ENCODE results near the gene THAP12.

Gene THAP12

DNA sequence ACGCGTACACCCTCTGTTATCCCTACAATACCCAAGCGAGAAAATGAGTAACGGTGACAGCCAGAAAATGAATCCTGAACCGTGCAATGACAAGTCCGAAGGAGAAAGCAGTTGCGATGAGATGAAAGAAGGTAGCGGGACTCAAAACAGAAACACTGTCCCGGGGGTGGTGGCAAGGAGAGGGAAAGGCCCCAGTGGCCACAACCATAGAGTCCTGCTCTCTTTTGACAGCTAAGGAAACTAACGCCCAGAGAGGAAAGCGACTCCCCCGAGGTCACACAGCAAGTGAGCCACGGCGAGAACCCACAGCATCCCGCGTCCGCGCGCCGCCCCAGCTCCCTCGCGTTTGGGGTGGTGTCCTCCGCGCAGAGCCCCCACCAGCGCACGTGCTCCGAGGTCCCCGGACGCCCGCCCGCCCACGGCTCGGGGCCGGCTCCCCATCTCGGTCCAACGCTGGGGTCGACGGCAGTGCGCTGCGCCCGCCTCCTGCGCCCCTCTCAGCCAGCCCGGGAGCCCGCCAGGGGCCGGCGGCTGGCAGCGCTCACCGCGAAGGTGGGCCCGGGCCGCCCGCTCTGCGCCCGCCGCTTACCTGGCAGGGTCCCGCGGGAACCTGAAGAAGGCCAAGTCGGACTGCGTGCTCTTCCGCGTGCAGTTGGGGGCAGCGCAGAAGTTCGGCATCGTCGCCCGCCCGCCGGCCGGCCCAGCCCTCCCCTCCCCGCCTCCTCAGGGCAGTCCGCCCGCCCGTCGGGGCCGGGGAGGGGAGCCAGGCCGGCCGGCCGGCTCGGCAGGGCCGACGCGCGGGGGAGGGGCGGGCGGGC is 564 bp downstream of the THAP12 start:
- DNase-seq (ENCODE audit: low spot score), result no peak

DNA sequence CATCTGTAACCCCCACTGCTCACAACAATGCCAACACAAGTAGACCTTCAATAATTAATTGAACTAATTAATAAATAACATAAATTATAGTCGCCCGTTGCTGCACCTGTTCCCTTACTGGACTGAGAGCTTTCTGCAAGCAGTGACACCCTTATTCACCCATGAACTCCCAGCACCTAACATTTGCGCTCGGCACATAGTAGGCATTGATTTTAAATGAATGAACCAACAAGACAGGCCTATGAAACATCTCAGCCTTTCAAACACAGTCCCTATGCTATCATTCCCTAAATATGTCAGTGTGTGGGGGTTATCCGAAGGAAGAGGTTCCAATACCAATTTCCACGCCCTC is 1.1 kb downstream of the THAP12 start:
- no peak for DNase-seq (ENCODE audit: low spot score)

DNA sequence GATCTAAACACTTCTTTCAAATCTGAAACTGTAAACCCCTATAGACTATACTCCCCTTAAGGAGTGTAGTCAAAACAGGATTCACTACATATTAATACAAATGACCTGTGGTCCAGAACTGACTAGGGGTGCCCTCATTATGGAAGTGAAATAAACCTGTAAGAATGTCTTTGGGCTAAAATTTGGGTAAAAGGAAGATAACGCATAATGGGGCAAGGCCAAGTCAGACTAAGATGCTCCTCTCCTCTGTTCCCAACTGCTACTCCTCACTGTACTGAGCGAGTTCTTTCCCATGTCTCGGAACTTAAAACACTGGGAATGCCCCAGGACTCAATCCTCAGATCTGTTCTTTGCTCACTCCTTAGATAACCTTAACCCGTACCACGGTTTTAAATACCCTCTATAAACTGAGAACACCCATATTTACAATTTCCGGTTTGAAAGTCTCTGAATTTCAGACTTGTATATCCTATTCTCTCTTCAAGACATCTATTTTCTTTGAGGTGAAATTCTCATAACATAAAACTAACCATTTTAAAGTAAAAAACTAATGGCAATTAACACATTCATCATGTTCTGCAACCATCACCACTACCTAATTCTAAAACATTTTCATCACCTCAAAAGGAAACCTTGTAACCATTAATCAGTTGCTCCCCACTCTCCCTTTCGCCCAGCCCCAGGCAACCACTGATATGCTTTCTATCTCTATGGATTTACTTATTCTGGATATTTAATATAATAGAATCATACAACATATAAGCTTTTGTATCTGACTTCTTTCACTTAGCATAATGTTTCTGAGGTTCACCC is 4.0 kb downstream of the THAP12 start:
- DNase-seq (ENCODE audit: low spot score), result no peak

DNA sequence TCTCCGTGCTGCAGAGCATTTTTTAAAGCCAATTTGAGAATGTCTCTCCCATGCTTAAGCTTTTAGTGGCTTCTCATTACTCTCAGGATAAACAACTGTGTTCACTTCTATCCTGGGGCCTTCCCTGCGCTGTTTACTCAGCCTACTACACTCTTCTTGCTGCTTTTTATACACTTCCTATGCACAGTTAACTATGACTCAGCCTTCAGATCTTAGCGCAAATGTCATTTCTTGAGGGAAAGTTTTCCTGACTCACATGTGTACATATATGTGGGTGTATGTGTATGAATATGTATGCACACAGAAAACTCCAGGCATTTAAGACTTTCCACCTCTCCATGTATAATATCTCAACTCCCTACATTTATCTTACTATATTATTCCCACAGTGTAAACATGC is 9.8 kb downstream of the THAP12 start:
- peak; percentile 64 for DNase-seq (ENCODE audit: low spot score)

DNA sequence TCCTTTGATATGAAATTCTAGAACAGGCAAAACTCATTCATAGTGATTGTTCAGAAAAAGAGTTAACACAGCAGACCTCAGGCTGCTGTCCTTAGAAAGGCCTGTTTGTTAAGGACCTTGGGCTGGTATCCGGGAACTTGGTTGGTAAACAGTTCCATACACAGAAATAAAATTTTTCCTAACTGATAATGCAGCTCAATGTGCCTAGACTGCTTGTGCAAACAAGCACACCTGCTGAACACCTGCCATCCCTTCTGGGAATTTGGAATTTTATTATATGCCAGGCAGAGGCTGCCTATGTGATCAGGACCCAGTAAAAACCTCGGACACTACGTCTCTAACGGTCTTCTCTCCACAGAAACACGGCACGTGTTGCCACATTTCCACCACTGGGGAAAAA is 11.5 kb downstream of the THAP12 start:
- no peak for DNase-seq (ENCODE audit: low spot score)

DNA sequence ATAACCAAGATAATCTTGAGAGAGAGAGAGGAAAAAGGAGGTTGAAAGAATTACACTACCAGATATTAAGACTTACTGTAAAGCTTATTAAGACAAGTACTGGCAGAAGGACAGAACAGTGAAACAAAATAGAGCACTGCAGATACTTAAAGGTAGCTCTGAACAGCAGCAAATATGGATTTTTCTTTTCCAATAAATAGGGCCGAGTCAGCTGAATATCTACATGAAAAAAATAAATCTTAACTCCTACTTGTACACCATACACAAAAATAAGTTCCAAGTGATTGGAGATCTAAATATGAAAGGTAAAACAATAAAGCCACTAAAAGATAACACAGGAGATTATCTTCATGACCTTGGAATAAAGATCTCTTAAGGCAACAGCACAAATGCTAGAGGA is 12.4 kb downstream of the THAP12 start:
- no peak for DNase-seq (ENCODE audit: low spot score)

DNA sequence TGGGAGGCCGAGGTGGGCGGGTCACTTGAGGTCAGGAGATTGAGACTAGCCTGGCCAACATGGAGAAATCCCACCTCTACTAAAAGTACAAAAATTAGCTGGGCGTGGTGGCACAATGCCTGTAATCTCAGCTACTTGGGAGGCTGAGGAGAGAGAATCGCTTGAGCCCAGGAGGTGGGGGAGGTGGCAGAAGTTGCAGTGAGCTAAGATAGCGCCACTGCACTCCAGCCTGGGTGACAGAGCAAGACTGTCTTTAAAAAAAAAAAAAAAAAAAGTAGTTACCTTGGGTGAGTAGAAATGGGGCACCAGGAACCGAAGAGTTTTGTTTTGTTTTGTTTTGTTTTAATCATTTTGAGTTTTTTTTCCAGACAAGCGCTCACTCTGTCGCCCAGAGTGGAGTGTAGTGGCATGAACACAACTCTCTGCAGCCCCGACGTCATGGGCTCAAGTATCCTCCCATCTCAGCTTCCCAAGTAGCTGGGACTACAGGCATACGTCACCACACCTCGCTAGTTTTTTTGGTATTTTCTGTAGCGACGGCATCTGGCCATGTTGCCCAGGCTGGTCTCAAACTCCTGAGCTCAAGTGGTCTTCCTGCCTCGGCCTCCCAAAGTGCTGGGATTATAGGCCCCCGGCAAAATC is 15.8 kb downstream of the THAP12 start:
- no peak for DNase-seq (ENCODE audit: low spot score)

DNA sequence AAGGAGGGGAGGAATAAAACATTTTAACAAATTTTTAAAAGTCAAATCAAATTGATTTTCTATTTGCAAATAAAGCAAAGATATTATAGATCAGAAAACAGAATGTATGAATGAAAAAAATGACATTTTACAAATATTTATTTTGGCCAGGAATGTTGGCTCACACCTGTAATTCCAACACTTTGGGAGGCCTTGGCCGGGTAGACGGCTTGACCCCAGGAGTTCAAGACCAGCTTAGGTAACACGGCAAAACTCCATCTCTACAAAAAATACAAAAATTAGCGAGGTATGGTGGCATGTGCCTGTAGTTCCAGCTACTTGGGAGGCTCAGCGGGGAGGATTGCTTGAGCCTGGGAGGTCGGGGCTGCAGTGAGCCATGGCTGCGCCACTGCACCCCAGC is 18.2 kb downstream of the THAP12 start:
- DNase-seq (ENCODE audit: low spot score), result no peak

DNA sequence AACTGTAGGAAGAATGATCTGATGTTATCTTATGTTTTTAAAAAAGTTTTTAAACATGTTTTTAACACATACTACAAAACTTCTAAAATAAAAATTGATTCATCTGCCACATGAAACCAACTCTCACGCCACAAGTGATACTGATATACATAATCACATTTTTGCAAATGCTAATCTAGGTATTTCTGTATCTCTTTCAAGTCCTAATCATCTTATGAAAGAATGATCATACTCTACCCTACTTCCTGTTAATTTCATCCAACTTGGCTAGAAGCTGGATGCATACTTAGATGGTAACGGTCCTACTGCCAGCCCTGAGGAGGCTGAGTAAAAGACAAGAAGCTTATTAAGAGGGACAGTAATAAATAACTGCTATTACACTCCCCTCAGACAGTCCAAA is 19.2 kb downstream of the THAP12 start:
- no peak for DNase-seq (ENCODE audit: low spot score)

DNA sequence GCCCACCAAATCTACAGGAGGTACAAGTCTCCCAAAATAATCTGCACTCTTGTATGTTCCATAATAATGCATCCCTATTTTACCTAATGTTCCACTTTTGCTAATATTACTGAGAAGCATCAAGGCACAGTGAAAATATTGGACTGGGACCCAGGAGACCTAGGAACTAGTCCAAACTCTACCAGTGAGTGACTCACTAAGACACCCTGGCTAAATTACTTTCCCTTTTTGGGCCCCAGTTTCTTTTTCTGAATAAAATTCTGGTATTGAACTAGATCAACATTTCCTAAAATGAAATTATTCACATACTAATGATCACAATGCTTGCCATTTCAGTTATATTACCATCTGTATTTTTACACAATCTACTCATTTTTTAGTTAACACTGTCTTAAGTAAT is 19.6 kb downstream of the THAP12 start:
- no peak for DNase-seq (ENCODE audit: low spot score)

DNA sequence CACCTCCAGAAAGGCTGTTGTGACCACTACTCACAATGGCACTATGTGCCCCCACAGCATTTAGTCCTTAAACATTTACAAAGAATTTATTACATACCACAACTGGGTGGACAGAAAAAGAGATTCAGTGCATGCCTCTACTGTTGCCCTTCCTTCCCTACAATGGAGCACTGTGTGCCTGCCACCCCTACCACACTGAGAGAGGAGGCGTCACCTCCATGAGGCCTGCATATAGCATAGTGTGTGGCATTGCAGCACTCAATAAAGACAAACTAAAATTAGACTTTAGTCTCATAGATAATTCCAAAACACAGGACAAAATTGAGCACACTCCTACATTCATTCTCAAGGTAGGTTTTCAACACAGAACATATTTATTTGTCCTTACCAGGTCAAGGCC is 25.8 kb downstream of the THAP12 start:
- DNase-seq (ENCODE audit: low spot score), result no peak

DNA sequence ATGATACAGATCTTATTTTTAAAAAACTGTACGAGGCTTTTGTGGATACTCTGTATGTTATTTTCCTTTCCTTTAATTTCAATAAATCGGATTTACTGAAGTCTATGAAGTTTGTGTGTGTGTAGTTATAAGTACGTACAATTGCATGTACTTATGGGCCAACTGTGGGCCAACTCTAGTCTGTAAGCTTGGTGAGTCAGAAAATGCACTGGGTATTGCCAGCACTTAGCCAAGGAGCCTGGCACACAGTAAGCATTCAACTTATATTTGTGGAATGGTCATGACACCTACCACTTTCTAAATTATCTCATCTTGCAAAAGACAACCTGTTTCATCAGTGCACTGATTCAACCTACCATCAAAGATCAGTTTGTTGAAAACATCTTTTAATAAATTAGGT is 32.6 kb downstream of the THAP12 start:
- DNase-seq (ENCODE audit: low spot score), result no peak

DNA sequence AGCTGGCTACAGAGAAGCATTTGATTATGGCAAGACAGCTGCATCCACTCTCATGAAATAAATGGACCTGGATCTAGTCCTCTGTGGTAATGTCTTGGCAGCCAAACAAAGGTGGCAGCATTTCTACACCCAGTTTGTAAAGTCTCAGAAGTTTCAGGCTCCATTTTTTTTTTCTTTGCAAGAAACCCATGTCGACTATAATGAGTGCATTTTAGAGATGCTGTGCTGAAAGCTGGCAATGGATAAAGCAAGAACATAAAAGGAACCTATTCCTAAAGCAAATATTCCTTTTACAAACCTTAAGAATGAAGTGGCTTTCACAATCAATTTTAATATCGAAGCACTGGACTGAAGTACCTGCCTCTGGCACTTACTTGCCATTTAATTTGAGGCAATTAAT is 33.5 kb downstream of the THAP12 start:
- DNase-seq (ENCODE audit: low spot score), result no peak

DNA sequence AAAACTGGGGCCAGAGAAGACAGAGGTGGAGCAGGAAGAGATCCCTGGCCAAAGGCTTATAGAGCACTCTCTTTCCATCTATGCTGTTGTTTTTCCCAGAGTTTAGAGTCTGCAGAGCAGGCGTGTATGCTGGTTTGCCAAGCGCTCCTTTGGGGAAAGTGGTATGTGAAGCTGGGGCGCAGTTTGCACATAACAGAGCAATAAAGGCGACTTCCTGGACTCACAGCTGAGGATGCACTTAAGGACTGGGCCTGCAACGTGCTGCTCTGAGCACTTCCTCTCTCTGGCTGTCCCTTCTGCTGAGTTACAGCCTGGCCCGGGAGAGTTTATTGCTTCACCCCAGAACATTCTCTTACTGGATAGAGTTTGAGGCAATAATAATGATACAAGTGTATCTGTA is 41.7 kb downstream of the THAP12 start:
- no peak for DNase-seq (ENCODE audit: low spot score)

DNA sequence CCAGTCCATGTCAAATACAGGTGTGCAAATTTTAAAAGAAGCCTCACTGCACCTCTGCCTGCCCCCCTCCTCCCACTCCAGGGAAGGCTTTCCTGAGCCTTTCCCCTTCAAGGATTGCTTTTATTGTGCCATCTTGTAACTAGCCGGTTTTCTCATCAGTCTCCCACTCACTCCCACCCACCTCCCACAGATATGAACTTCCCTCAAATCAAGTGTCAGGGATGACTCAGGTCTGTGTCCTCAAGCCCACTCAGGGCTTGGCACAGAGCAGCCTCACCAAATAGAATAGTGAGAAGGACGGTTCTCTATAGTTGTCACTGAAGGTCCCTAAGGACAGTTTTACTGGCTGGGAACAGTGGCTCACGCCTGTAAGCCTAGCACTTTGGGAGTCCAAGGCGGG is 43.0 kb downstream of the THAP12 start:
- DNase-seq (ENCODE audit: low spot score), result no peak

DNA sequence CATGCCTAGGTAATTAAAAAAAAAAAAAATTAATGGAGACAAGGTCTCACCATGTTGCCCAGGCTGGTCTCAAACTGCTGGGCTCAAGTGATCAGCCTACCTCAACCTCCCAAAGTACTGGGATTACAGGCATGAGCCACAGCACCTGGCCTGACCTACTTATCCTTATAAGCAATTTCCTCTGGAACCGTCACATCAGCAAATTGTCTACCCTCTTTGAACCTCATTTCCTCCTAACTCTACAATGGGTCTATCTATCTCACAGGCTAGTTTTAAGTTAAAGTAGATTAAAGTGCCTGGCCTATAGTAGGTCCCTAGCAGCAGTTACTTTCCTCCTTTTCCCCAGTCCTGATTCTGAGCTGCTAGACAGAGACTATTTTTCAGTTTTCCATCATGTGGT is 43.5 kb downstream of the THAP12 start:
- DNase-seq (ENCODE audit: low spot score), result no peak

DNA sequence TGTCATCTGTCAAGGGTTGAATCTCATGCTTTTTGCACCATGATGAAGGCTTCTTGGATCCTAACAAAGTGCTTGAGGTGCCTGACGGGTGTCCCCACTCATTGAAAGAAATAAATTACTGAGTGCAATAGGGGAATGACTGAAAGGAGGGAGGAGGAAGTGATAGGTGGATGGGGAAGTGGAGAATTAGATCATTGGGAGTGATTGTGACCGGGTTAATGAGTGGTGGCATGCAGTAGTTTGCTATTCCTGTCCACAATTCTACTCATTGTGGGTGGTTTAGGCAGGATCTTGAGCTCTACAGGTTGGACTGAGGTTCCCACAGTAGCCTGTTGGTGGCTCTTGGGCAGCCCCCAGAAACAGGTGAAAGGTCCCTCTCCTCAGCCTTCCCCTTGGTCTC is 44.3 kb downstream of the THAP12 start:
- no peak for DNase-seq (ENCODE audit: low spot score)

DNA sequence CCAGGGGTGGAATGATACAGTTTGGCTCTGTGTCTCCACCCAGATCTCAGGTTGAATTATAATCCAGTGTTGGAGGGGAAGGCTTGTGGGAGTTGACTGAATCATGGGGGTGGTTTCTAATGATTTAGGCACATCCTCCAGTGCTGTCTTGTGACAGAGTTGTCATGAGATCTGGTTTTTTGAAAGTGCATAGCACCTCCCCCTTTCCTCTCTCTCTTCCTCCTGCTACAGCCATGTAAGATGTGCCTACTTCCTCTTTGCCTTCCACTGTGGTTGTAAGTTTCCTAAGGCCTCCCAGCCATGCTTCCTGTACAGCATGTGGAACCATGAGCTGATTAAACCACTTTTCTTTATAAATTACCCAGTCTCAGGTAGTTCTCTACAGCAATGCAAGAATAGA is 45.1 kb downstream of the THAP12 start:
- no peak for DNase-seq (ENCODE audit: low spot score)

DNA sequence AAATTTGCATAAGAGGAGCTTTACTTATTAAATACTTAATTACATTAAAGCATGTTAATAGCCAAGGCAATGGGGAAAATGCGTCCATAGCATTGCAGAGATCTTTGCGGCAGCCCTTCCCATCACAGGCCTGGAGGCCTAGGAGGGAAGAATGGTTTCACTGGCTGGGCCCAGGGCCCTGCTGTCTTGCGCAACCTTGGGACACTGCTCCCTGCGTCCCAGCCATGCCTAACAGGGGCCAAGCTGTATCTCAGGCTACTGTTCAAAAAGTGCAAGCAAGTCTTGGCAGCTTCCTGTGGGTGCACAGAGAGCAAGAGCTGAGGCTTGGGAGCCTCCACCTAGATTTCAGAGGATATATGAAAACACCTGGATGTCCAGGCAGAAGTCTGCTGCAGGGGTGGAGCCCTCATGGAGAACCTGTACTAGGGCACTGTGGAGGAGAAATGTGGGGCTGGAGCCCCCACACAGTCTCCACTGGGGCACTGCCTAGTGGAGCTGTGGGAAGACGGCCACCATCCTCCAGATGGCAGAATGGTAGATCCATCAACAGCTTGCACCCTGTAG is 46.0 kb downstream of the THAP12 start:
- DNase-seq (ENCODE audit: low spot score), result no peak

DNA sequence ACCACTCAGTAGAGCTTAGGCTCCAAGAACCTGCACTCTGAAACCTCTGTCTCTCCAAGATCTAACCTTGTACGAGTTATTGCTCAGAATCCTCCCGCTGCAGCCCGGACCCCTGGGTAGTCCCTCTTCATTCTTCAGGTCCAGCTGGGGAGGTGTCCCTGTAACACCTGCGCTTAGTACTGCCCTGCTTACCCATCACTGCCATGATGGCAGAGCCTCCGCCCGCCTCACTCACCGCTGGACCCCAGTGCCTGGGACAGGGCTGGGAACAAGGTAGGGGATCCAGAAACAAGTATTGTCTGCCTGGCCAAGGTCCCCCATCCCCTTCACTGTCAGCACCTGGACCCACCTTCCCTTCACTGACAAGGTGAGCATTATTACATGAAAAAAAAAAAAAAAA is 50.3 kb downstream of the THAP12 start:
- no peak for DNase-seq (ENCODE audit: low spot score)

DNA sequence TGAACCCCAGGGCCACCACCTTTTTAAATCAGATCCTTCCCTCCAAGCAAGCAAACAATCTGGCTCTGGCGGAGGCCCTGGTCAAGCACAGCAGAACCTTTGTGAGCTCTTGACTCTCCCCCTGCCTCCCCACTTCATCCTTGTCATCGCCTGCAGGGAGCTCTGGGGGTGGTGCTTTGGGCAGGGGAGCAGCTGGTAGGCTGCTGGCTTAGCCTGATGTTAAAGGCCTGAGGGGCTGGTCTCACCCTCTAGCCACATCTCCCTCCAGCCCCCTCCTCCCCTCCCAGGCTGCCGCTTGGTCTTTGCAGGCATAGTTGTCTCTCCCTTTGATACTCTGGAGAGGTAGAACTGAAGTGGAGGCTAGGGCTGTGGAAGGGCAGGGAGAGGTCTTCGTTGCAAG is 50.9 kb downstream of the THAP12 start:
- DNase-seq (ENCODE audit: low spot score), result no peak

DNA sequence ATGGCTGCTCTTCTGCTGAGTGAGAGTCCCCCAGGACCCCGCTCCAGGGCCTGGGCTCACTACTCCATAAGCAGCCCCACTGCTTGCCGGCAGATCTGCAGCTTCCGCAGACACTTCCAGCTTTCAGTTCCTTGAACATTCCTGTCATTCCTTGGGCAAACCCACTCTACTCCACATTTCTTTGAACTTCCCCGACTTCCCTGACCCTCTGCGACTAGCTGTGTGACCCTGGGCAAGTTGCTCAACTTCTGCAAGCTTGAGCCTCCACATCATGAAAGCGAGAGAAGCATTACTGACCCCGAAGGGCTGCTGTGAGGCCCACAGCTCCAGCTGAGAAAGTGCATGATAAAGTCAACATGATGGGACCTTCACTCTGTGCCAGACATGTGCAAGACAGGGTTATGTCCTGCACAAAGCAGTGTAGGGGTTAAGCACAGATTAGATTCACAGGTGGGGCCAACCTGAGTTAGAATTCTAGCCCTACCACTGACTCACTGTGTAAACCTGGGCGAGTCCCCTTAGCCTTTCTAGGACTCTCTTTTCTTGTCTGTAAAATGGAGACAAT is 51.8 kb downstream of the THAP12 start:
- no peak for DNase-seq (ENCODE audit: low spot score)

Data from COLO829 (cell line).